ENCODE results near the gene GFM2. TPM values are rescaled to one million over a fixed set of nuclear protein-coding genes. Genes with fewer than 3 reads are reported as not detected.

GFM2 gene
- total and polyA plus RNA-seq, 2 experiments from 2014 or later, result 28.5 to 50.1 TPM

- Histone ChIP-seq H3K9me2 (ENCODE audit: insufficient read depth) (no peaks in the 10 kb centered on the region), H3K4me2 (no peak overlapping the region), H3K36me3 (ENCODE audit: insufficient read depth) (peaks cover 49% of the 10 kb centered on the region), H3F3A (replicated peaks; ENCODE audit: low read depth) (peaks cover 12% of the 10 kb centered on the region), H3K4me3 (no peak overlapping the region), H3K79me2 (replicated peaks; ENCODE audit: insufficient read depth) (peaks cover 43% of the 10 kb centered on the region), H3K4me1 (ENCODE audit: insufficient read depth) (no peaks in the 10 kb centered on the region), H2AFZ (no peak overlapping the region), H3K27ac (ENCODE audit: low read depth) (peak overlapping the region; percentile 35; the same call in 1 of the 2 replicates), H4K20me1 (replicated peaks; ENCODE audit: insufficient read depth) (no peaks in the 10 kb centered on the region; the same call in 1 of the 2 replicates), H3K27me3 (ENCODE audit: insufficient read depth) (no peaks in the 10 kb centered on the region)
- Mint-ChIP-seq H3K36me3 (ENCODE audit: low read depth) (peaks cover 65% of the 10 kb centered on the region), H3K27me3 (ENCODE audit: insufficient read depth, low read depth, poor library complexity) (peaks cover 4% of the 10 kb centered on the region), H3K4me1 (peaks cover 4% of the 10 kb centered on the region; the same call in 2 of the 3 replicates), H3K27ac (no peak overlapping the region), H3K4me3 (no peak overlapping the region), H3K9me3 (no peaks in the 10 kb centered on the region; the same call in 2 of the 3 replicates)
- no peak for TF ChIP-seq ETS1 (IDR thresholded peaks at IDR 0.05)
- no peak for TF ChIP-seq STAT1 (IDR thresholded peaks at IDR 0.05; ENCODE audit: unreplicated experiment)
- no peak for TF ChIP-seq ZNF462 (CRISPR knock-in tag; IDR thresholded peaks at IDR 0.05)
- ATAC-seq, result no peak
- DNase-seq (ENCODE audit: low spot score), result no peak
Measured at GRCh38 chr5:74801197-74801596, 34.3 kb upstream of the GFM2 start.
